Measurements from ENCODE around the gene LCE1B.

The LCE1B gene

DNA sequence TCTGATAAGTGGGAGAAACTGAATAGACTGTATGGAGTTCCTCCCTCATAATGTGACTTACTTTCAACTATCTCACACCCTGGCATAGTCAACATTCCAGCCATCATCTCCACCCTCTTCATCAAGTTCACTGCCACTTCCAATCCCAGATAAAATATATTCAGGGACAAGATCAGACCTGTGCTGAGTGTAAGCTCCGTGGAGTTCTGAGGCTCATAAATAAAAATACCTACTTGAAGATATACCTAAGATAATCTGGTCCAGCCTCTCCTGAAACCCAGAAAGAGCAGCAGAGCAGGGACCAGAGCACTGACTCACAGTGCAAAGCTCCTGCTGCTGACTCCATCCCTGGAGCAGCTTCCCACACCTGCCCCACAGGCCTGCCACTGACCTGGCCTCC lies 46.3 kb downstream of the LCE1B start:
- TF ChIP-seq, protein P1, sequence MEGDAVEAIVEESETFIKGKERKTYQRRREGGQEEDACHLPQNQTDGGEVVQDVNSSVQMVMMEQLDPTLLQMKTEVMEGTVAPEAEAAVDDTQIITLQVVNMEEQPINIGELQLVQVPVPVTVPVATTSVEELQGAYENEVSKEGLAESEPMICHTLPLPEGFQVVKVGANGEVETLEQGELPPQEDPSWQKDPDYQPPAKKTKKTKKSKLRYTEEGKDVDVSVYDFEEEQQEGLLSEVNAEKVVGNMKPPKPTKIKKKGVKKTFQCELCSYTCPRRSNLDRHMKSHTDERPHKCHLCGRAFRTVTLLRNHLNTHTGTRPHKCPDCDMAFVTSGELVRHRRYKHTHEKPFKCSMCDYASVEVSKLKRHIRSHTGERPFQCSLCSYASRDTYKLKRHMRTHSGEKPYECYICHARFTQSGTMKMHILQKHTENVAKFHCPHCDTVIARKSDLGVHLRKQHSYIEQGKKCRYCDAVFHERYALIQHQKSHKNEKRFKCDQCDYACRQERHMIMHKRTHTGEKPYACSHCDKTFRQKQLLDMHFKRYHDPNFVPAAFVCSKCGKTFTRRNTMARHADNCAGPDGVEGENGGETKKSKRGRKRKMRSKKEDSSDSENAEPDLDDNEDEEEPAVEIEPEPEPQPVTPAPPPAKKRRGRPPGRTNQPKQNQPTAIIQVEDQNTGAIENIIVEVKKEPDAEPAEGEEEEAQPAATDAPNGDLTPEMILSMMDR (IDR thresholded peaks at IDR 0.05; ENCODE audit: insufficient read depth, low read depth, low read length, missing control alignments), result no peak
- H3K4me3 ChIP-seq (ENCODE audit: low read length), result no peak overlapping the region
- DNase-seq (ENCODE audit: low read depth), result peak; percentile 53

DNA sequence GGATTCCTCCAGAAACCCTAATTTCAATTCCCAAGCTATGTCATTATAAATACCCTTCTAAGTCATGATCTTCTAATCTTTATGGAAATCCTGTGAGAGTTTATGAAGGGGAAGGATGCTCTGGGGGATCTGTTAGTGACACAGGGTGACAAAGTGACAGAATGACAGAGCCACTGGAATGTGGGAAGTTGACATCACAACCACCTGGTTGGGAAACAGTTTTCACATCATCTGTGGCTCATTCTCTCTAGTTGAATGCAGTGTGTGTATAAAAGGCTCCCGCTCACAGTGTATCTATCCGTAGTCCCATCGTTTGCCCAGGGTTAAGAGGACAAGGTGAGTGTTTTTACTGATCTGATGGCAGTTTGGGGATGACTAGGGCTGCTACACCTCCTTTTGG lies 47.9 kb downstream of the LCE1B start, which contains the start of gene LCE7A:
LCE7A (plus strand) TSS at position 301 of the 400 bp plus-strand sequence. CDS start 702 bp downstream, outside the sequence.
- no peak within 1 kb of the TSS for H3K4me3 ChIP-seq (ENCODE audit: low read length)
- TF ChIP-seq, protein P1 (IDR thresholded peaks at IDR 0.05; ENCODE audit: insufficient read depth, low read depth, low read length, missing control alignments), result no peak

GRCh38 chr1:152860129-152860528 lies 48.4 kb downstream of the LCE1B start:
- H3K4me3 ChIP-seq (ENCODE audit: low read length), result no peak overlapping the region
- DNase-seq (ENCODE audit: low read depth), result no peak
- TF ChIP-seq, protein P1 (IDR thresholded peaks at IDR 0.05; ENCODE audit: insufficient read depth, low read depth, low read length, missing control alignments), result no peak

More for the DNA sequence above, 47.9 kb downstream of the LCE1B start, which contains the start of gene LCE7A:
- no peak for DNase-seq (ENCODE audit: low read depth)

DNA sequence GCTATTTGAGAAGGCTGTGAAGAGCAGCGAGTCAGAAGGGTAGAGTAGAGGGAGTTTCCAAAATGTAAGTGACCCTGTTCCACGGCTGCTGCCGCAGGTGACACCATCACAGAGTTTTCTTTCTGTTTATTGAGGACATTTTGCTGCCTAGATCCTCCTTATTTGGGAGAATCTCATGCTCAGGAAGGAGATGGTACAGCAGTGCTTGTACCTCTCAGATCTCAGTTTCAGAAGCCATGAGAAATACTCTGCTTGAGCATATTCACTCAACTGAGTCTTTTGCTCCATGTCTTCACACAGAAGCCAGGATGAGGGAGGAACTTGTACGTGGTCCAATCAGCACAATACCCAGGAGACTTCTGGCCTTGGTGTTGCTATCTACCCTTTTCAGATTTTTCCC lies 49.6 kb downstream of the LCE1B start:
- DNase-seq (ENCODE audit: low read depth), result no peak
- H3K4me3 ChIP-seq (ENCODE audit: low read length), result no peak overlapping the region
- TF ChIP-seq, protein P1 (IDR thresholded peaks at IDR 0.05; ENCODE audit: insufficient read depth, low read depth, low read length, missing control alignments), result no peak

Measured in epithelial cell of esophagus (primary cell).